H1 (cell line): ENCODE data around the gene BHLHE23. TPM values are rescaled to one million over a fixed set of nuclear protein-coding genes. Genes with fewer than 3 reads are reported as not detected.
A peak's percentile ranks its signal among the peaks of the same experiment; 100 is the strongest.

Experiments
- CTCF ChIA-PET: fragments of 300-600 bp; sonication (Branson Sonifier 250); formaldehyde crosslinking; loops from one replicate; lab custom pipeline; 2021; ENCODE audit not compliant: partially characterized antibody; lab: Charles Lee
- POLR2A ChIA-PET: fragments of 300-600 bp; sonication (Branson Sonifier 250); formaldehyde crosslinking; loops from one replicate; lab custom pipeline; 2021; ENCODE audit warnings: inconsistent platforms; ENCODE audit not compliant: partially characterized antibody; lab: Charles Lee
- DNase-seq, 2 experiments: peaks; one replicate each; pipeline versions ENCODE4 v3.0.0 to v3.0.0-alpha.2; 2010 to 2022; ENCODE audit warnings: low spot score in 2 of 2, low read depth in 1 of 2, mixed read lengths in 1 of 2
- FAIRE-seq: peaks from 2 replicates; lab custom pipeline; 2011; peaks lifted over from hg19 to GRCh38; lab: Jason Lieb, UNC
- H2AFZ ChIP-seq: 2 replicates; pipeline ENCODE4 v1.8.1; 2012; ENCODE audit warnings: low read length, inconsistent platforms
- H2AK5ac ChIP-seq: 2 replicates; pipeline ENCODE4 v1.6.1; 2013; ENCODE audit warnings: low read depth, low read length
- H2BK120ac ChIP-seq: replicated peaks from 2 replicates; pipeline ENCODE3; 2013; ENCODE audit warnings: low read depth, low read length, inconsistent platforms
- H2BK12ac ChIP-seq: 2 replicates; pipeline ENCODE4 v1.6.1; 2013; ENCODE audit warnings: low read depth, low read length
- H2BK15ac ChIP-seq: 2 replicates; pipeline ENCODE4 v1.6.1; 2013; ENCODE audit warnings: low read length
- H2BK20ac ChIP-seq: 2 replicates; pipeline ENCODE4 v1.6.1; 2013; ENCODE audit warnings: low read length
- H2BK5ac ChIP-seq: 2 replicates; pipeline ENCODE4 v1.6.1; 2013; ENCODE audit warnings: low read depth, low read length
- H3K14ac ChIP-seq: 2 replicates; pipeline ENCODE4 v1.6.1; 2013; ENCODE audit warnings: inconsistent platforms; ENCODE audit not compliant: insufficient read length
- H3K18ac ChIP-seq: 2 replicates; pipeline ENCODE4 v1.6.1; 2013; ENCODE audit warnings: low read length; ENCODE audit errors: extremely low read depth
- H3K23ac ChIP-seq: 2 replicates; pipeline ENCODE4 v1.6.1; 2013; ENCODE audit warnings: inconsistent platforms; ENCODE audit not compliant: insufficient read length
- H3K23me2 ChIP-seq: 2 replicates; pipeline ENCODE4 v1.6.1; 2013; ENCODE audit warnings: low read depth, low read length
- H3K27ac ChIP-seq: 2 replicates; pipeline ENCODE4 v1.6.1; 2011; ENCODE audit warnings: low read depth, low read length, inconsistent platforms
- H3K27me3 ChIP-seq, 4 experiments: replicated peaks in 1 of 4; 1 replicate in 1 of 4; 2 replicates in 3 of 4; pipeline versions ENCODE4 v1.6.1 to v1.8.1; 2011 to 2013; ENCODE audit warnings: low read length in 3 of 4, mild to moderate bottlenecking in 3 of 4, inconsistent platforms in 2 of 4, mixed read lengths in 2 of 4, moderate library complexity in 1 of 4; ENCODE audit not compliant: control insufficient read depth in 3 of 4, insufficient read depth in 3 of 4; ENCODE audit errors: extremely low read depth in 1 of 4
- H3K36me3 ChIP-seq, 4 experiments: 2 replicates each; pipeline versions ENCODE4 v1.6.1 to v1.8.1; 2011 to 2013; ENCODE audit warnings: mild to moderate bottlenecking in 4 of 4, low read length in 3 of 4, moderate library complexity in 2 of 4, control low read depth in 1 of 4, inconsistent platforms in 1 of 4; ENCODE audit not compliant: insufficient read depth in 4 of 4, control insufficient read depth in 2 of 4
- H3K4ac ChIP-seq: replicated peaks from 2 replicates; pipeline ENCODE3; 2013; ENCODE audit warnings: low read length, low read depth, mixed read lengths, inconsistent platforms; ENCODE audit not compliant: insufficient read length
- H3K4me1 ChIP-seq, 4 experiments: replicated peaks in 1 of 4; 1 replicate in 1 of 4; 2 replicates in 3 of 4; pipeline versions ENCODE4 v1.6.1 to v1.8.1; 2011 to 2013; ENCODE audit warnings: low read length in 3 of 4, inconsistent platforms in 2 of 4, mixed read lengths in 1 of 4; ENCODE audit not compliant: insufficient read depth in 4 of 4, control insufficient read depth in 3 of 4
- H3K4me2 ChIP-seq, 2 experiments: 2 replicates each; pipeline versions ENCODE4 v1.6.1 to v1.8.1; 2011 to 2013; ENCODE audit warnings: low read depth in 2 of 2, low read length in 2 of 2, control low read depth in 1 of 2, inconsistent platforms in 1 of 2, mild to moderate bottlenecking in 1 of 2; ENCODE audit not compliant: insufficient read depth in 1 of 2
- H3K4me3 ChIP-seq, 4 experiments: fragments of 200-600, 300-600 bp in 1 of 4; sonication (generic), shearing (Covaris generic), sonication (Bioruptor Twin) in 1 of 4; 2 replicates each; pipeline versions ENCODE4 v1.5.1 to v1.8.1; 2011 to 2016; ENCODE audit warnings: low read length in 4 of 4, low read depth in 3 of 4, control low read depth in 2 of 4, inconsistent platforms in 2 of 4, mild to moderate bottlenecking in 2 of 4, mixed read lengths in 1 of 4, moderate library complexity in 1 of 4; ENCODE audit not compliant: insufficient read depth in 2 of 4; ENCODE audit errors: extremely low read depth in 1 of 4
- H3K56ac ChIP-seq: replicated peaks from 2 replicates; pipeline ENCODE3; 2013; ENCODE audit warnings: low read depth, mild to moderate bottlenecking, mixed read lengths, low read length, inconsistent platforms; ENCODE audit not compliant: insufficient read length
- H3K79me1 ChIP-seq: 2 replicates; pipeline ENCODE4 v1.6.1; 2013; ENCODE audit warnings: low read depth, low read length, control low read depth
- H3K79me2 ChIP-seq, 2 experiments: 2 replicates each; pipeline versions ENCODE4 v1.6.1 to v1.8.1; 2012 to 2013; ENCODE audit warnings: low read length in 2 of 2, mild to moderate bottlenecking in 2 of 2, inconsistent platforms in 1 of 2; ENCODE audit not compliant: insufficient read depth in 2 of 2, control insufficient read depth in 1 of 2
- H3K9ac ChIP-seq, 4 experiments: replicated peaks in 1 of 4; 1 replicate in 1 of 4; 2 replicates in 3 of 4; pipeline versions ENCODE4 v1.6.1 to v1.8.1; 2011 to 2013; ENCODE audit warnings: low read depth in 3 of 4, low read length in 3 of 4, control low read depth in 2 of 4, mild to moderate bottlenecking in 2 of 4, moderate library complexity in 2 of 4, inconsistent platforms in 1 of 4; ENCODE audit errors: extremely low read depth in 1 of 4
- H3K9me3 ChIP-seq, 2 experiments: 2 replicates each; pipeline versions ENCODE4 v1.6.1 to v1.8.1; 2012 to 2013; ENCODE audit warnings: mild to moderate bottlenecking in 2 of 2, moderate library complexity in 2 of 2, control low read depth in 1 of 2, inconsistent platforms in 1 of 2, low read depth in 1 of 2, low read length in 1 of 2, mixed read lengths in 1 of 2; ENCODE audit not compliant: insufficient read depth in 2 of 2
- H4K20me1 ChIP-seq, 2 experiments: replicated peaks in 1 of 2; 2 replicates each; pipeline versions ENCODE3 to v1.8.1; 2011 to 2013; ENCODE audit warnings: inconsistent platforms in 2 of 2, low read length in 2 of 2, mild to moderate bottlenecking in 1 of 2; ENCODE audit not compliant: insufficient read depth in 2 of 2, control insufficient read depth in 1 of 2
- H4K5ac ChIP-seq: 2 replicates; pipeline ENCODE4 v1.6.1; 2013; ENCODE audit warnings: low read length, low read depth, mixed read lengths, inconsistent platforms; ENCODE audit not compliant: insufficient read length
- H4K8ac ChIP-seq: 2 replicates; pipeline ENCODE4 v1.8.0; 2013; ENCODE audit warnings: mild to moderate bottlenecking, moderate library complexity, low read length, inconsistent platforms; ENCODE audit not compliant: insufficient read depth; ENCODE audit errors: extremely low read depth
- H4K91ac ChIP-seq: replicated peaks from 2 replicates; pipeline ENCODE3; 2013; ENCODE audit warnings: low read length, mixed read lengths, inconsistent platforms; ENCODE audit not compliant: insufficient read length
- GTF2F1 ChIP-seq: IDR thresholded peaks from 2 replicates; pipeline ENCODE4 v1.6.1; 2012; ENCODE audit warnings: low read depth, low read length, improper control_type of control experiment, borderline replicate concordance
- WGBS, 2 experiments: shearing (Covaris generic) in 1 of 2; methylation state at CpG; one replicate each; pipeline versions ENCODE4 v1.1.6 to v1.1.7; 2013 to 2015; ENCODE audit warnings: low lambda C conversion rate in 2 of 2, mixed read lengths in 2 of 2, inconsistent platforms in 1 of 2, low coverage in 1 of 2, missing lambda C conversion rate in 1 of 2; ENCODE audit not compliant: insufficient replicate concordance in 2 of 2, insufficient coverage in 1 of 2, insufficient read length in 1 of 2; ENCODE audit errors: extremely low coverage in 1 of 2, missing lambda C conversion rate in 1 of 2; 5-methylcytosine and 5-hydroxymethylcytosine counted together
- polyA plus RNA-seq, 7 experiments: library from polyadenylated mRNA; depleted of rRNA in 3 of 7; stranded (reverse) in 5 of 7; unstranded in 2 of 7; fragments of >200 nt in 5 of 7; fragments of 200-250 nt in 2 of 7; gene quantifications; 1 replicate in 5 of 7; 2 replicates in 1 of 7; 4 replicates in 1 of 7; pipeline versions ENCODE4 v1.2.1 to v1.2.3, GENCODE V29; 2011 to 2013; ENCODE audit warnings: missing spikeins in 2 of 7, mixed read lengths in 2 of 7
- total RNA-seq: library from RNA; stranded (reverse); fragmentation: NEBNext Ultra II Directional; extraction: Animal tissue kit (Norgen Biotek cat#: 25700); gene quantifications from 2 replicates; pipeline ENCODE4 v1.2.1, GENCODE V29; 2021

BHLHE23 gene
- total and polyA plus RNA-seq, 2 of the 8 experiments (the other 6 are each of a cell fraction or from before 2014, with no cell fraction given), result 0.47 TPM; not detected in 1

DNA sequence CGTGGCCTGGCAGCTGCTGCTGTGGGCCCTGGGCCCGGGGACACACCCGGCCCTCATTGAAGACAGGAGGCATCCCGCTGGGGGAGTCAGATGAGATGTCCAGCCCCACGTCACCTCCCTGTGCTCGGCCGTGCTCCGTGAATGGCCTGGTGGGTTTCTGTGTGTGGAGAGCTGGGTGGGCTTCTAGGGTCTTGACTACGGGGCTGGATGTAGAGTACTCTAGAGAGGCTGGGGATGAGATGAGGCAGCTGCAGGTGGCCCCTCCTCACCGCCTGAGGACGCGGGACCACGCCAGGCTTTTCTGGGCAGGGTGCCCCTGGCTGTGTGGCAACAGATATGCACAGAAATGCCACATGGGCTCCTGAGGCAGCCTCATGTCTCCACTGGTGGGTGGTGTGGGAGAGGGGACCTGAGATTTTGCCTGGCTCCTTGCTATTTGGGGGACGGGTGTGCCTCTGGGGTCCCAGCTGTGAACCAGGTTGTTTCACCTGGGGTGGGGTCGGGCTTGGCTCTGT, 8.4 kb upstream of the BHLHE23 start:
- Histone ChIP-seq H3K14ac (no peak overlapping the region), H2AK5ac (no peak overlapping the region), H3K9ac (no peak overlapping the region), H3K36me3 (no peaks in the 10 kb centered on the region), H3K4me3 (peak overlapping the region in 1 of 4 experiments; percentile 44; a peak in 2 of 8 replicates), H2BK12ac (0 out of 2 replicates have a peak overlapping the region, but pooled peaks have one; percentile 9), H3K4me1 (peaks cover 0 to 13% (median 6%) of the 10 kb centered on the region in 4 experiments; a peak in 6 of 7 replicates), H3K79me2 (no peaks in the 10 kb centered on the region), H3K27ac (no peak overlapping the region), H4K20me1 (no peaks in the 10 kb centered on the region), H3K18ac (no peak overlapping the region), H2BK5ac (no peak overlapping the region), H3K79me1 (no peaks in the 10 kb centered on the region), H4K91ac (peak overlapping the region; percentile 91), H3K9me3 (peaks cover 5 to 8% of the 10 kb centered on the region in 2 experiments; a peak in 3 of 4 replicates), H2BK20ac (0 out of 2 replicates have a peak overlapping the region, but pooled peaks have one; percentile 72), H4K8ac (no peak overlapping the region), H3K23me2 (no peaks in the 10 kb centered on the region), H2BK120ac (no peak overlapping the region), H4K5ac (no peak overlapping the region), H3K27me3 (peaks cover 0 to 15% (median 7%) of the 10 kb centered on the region in 4 experiments; a peak in 6 of 7 replicates), H3K4ac (no peak overlapping the region), H3K4me2 (peak overlapping the region; percentile 29 to 50; a peak in 3 of 4 replicates), H2AFZ (no peak overlapping the region), H3K23ac (no peak overlapping the region), H3K56ac (no peak overlapping the region), H2BK15ac (peak overlapping the region; percentile 61; the same call in 1 of the 2 replicates)
- DNase-seq (no peak), FAIRE-seq (no peak)
- ChIA-PET POLR2A (interaction anchor here (0.9 to 1.6 kb wide), 6 partner anchors 17 to 88 kb away, joined by 3 to 5 read pairs (median 4); no protein-coding TSS in a partner anchor), CTCF (interaction anchor here (0.5 to 1.8 kb wide), 8 partner anchors 25 to 114 kb away, joined by 3 to 5 read pairs (median 4); no protein-coding TSS in a partner anchor)
- 78% methylated on average over 15 of the region's 15 CpGs; no CpG with 5 or more reads in 1 of the 2 experiments for WGBS, 2 experiments
- TF ChIP-seq GTF2F1, result no peak
